Upper lobe of right lung (tissue), 1 donor: ENCODE measurements around the gene TSPAN14. TPM values are rescaled to one million over a fixed set of nuclear protein-coding genes. Genes with fewer than 3 reads are reported as not detected.

Experiments used
- ATAC-seq: fragments of 200-7000 bp; cut with Tn5 transposase; one replicate; pipeline ENCODE4 v1.9.1; 2020; ENCODE audit warnings: mild to moderate bottlenecking, moderate library complexity
- DNase-seq: peaks from one replicate; pipeline ENCODE4 v3.0.0-alpha.2; 2020
- H3K27ac ChIP-seq: fragments of 200-600 bp; one replicate; pipeline ENCODE4 v1.8.0; 2022
- H3K27me3 ChIP-seq: fragments of 200-600 bp; one replicate; pipeline ENCODE4 v1.8.0; 2022; ENCODE audit warnings: mild to moderate bottlenecking
- H3K36me3 ChIP-seq: fragments of 200-600 bp; one replicate; pipeline ENCODE4 v1.8.0; 2022
- H3K4me1 ChIP-seq: fragments of 200-600 bp; one replicate; pipeline ENCODE4 v1.8.0; 2022
- H3K4me3 ChIP-seq: fragments of 200-600 bp; one replicate; pipeline ENCODE4 v1.8.0; 2022; ENCODE audit warnings: mild to moderate bottlenecking
- H3K9me3 ChIP-seq: fragments of 200-600 bp; one replicate; pipeline ENCODE4 v1.8.0; 2022
- CTCF ChIP-seq: fragments of 200-600 bp; IDR thresholded peaks from one replicate; pipeline ENCODE4 v1.8.0; 2022; ENCODE audit warnings: antibody characterized with exemption
- intact Hi-C: fragments of 100-400 bp; cut with DNase I; formaldehyde crosslinking; loops from one replicate; pipeline ENCODE4 v1.11.0; 2022
- total RNA-seq: library from RNA; stranded (reverse); fragmentation: NEBNext Ultra II Directional; extraction: Animal tissue kit (Norgen Biotek cat#: 25700); gene quantifications from one replicate; pipeline ENCODE4 v1.2.1, GENCODE V29; 2021
- donor health status: DM: no; HTN: yes; CAD: no; lungs with severe emphysema.

The TSPAN14 gene
- total RNA-seq, 1 donor from 2014 or later: 157 TPM

- Histone ChIP-seq H3K4me3 (peak overlapping the region; percentile 34), H3K27me3 (no peaks in the 10 kb centered on the region), H3K27ac (peak overlapping the region; percentile 98), H3K9me3 (no peaks in the 10 kb centered on the region), H3K36me3 (no peaks in the 10 kb centered on the region), H3K4me1 (peaks cover 85% of the 10 kb centered on the region)
- DNase-seq (peak; percentile 90), ATAC-seq (peak; percentile 71)
- TF ChIP-seq CTCF: peak; percentile 21
- intact Hi-C loops: no loop called here
Observed at GRCh38 chr10:80459047-80459865, 5.1 kb downstream of the TSPAN14 start.

- TF ChIP-seq CTCF: no peak
- H3K4me3 ChIP-seq: peak overlapping the region; percentile 34
- peak; percentile 85 for DNase-seq
- H3K9me3 ChIP-seq: no peaks in the 10 kb centered on the region
- no peaks in the 10 kb centered on the region for H3K27me3 ChIP-seq
- H3K27ac ChIP-seq: peak overlapping the region; percentile 98
- intact Hi-C loops: loop anchor here (5.0 kb wide), 1 partner anchor 47 kb away; no protein-coding TSS in a partner anchor
- ATAC-seq: peak; percentile 77
- H3K36me3 ChIP-seq: no peaks in the 10 kb centered on the region
- H3K4me1 ChIP-seq: peaks cover 95% of the 10 kb centered on the region
Observed at GRCh38 chr10:80460399-80461207, 6.5 kb downstream of the TSPAN14 start.

GRCh38 chr10:80461208-80462183, 7.4 kb downstream of the TSPAN14 start:
- Histone ChIP-seq H3K4me3 (peak overlapping the region; percentile 34), H3K36me3 (no peaks in the 10 kb centered on the region), H3K4me1 (peaks cover 95% of the 10 kb centered on the region), H3K27me3 (no peaks in the 10 kb centered on the region), H3K9me3 (no peaks in the 10 kb centered on the region), H3K27ac (peak overlapping the region; percentile 98)
- DNase-seq: no peak
- no peak for TF ChIP-seq CTCF
- intact Hi-C loops: loop anchor here (5.0 kb wide), 1 partner anchor 46 kb away; no protein-coding TSS in a partner anchor
- ATAC-seq: peak; percentile 15

- Histone ChIP-seq H3K4me1 (peaks cover 100% of the 10 kb centered on the region), H3K9me3 (no peaks in the 10 kb centered on the region), H3K27ac (peak overlapping the region; percentile 98), H3K4me3 (no peak overlapping the region), H3K36me3 (no peaks in the 10 kb centered on the region), H3K27me3 (no peaks in the 10 kb centered on the region)
- ATAC-seq: no peak
- intact Hi-C loops: loop anchor here (5.0 kb wide), 1 partner anchor 45 kb away; no protein-coding TSS in a partner anchor
- no peak for DNase-seq
- no peak for TF ChIP-seq CTCF
Observed at GRCh38 chr10:80462299-80462980, 8.3 kb downstream of the TSPAN14 start.
